Cardiac muscle cell (in vitro differentiated cells and primary cell): ENCODE data around the gene DPYSL5. TPM values are rescaled to one million over a fixed set of nuclear protein-coding genes. Genes with fewer than 3 reads are reported as not detected.

Experiments used
- DNase-seq, 2 donors: peaks; one replicate each; pipeline versions ENCODE4 v3.0.0 to v3.0.0-alpha.2; 2010 to 2017; ENCODE audit warnings: low read depth in 1 of 2, low spot score in 1 of 2
- H3K27ac ChIP-seq: fragments of 200-600 bp; sonication (generic); 2 replicates; pipeline ENCODE4 v1.5.1; 2016
- H3K27me3 ChIP-seq: fragments of 200-600 bp; sonication (generic); 2 replicates; pipeline ENCODE4 v1.6.0; 2016; ENCODE audit warnings: control low read depth
- H3K36me3 ChIP-seq: fragments of 200-600 bp; sonication (generic); 2 replicates; pipeline ENCODE4 v1.5.1; 2016; ENCODE audit warnings: control low read depth
- H3K4me1 ChIP-seq: fragments of 200-600 bp; sonication (generic); 2 replicates; pipeline ENCODE4 v1.8.1; 2017; ENCODE audit warnings: low read depth, mild to moderate bottlenecking, mixed run types
- H3K4me3 ChIP-seq: fragments of 200-600 bp; sonication (generic); 2 replicates; pipeline ENCODE4 v1.5.1; 2016; ENCODE audit warnings: mild to moderate bottlenecking
- H3K9me3 ChIP-seq: fragments of 200-600 bp; sonication (generic); 2 replicates; pipeline ENCODE4 v1.5.1; 2017; ENCODE audit warnings: low read depth, mild to moderate bottlenecking, control low read depth
- CTCF ChIP-seq: IDR thresholded peaks from 2 replicates; pipeline ENCODE4 v1.5.1; 2012; ENCODE audit warnings: low read depth, mild to moderate bottlenecking, low read length
- polyA plus RNA-seq: library from polyadenylated mRNA; unstranded; fragments of >200 nt; fragmentation: Nextera tagmentation; extraction: Ambion mirVana; gene quantifications from 2 replicates; pipeline ENCODE4 v1.2.1, GENCODE V29; 2016
- total RNA-seq: library from RNA; depleted of rRNA; stranded (reverse); fragments of >200 nt; gene quantifications from 2 replicates; pipeline ENCODE4 v1.2.3, GENCODE V29; 2016

The DPYSL5 gene
- total and polyA plus RNA-seq, 2 experiments from 2014 or later = 4.1 to 5.6 TPM

- peak; percentile 29 for TF ChIP-seq CTCF
- Histone ChIP-seq H3K27me3 (peaks cover 28% of the 10 kb centered on the region), H3K27ac (no peak overlapping the region), H3K4me1 (no peaks in the 10 kb centered on the region), H3K36me3 (no peaks in the 10 kb centered on the region), H3K4me3 (no peak overlapping the region), H3K9me3 (no peaks in the 10 kb centered on the region)
- DNase-seq = peak; percentile 50 to 70
These were observed 9.6 kb upstream of the DPYSL5 start for GRCh38 chr2:26838121-26838906.

- Histone ChIP-seq H3K4me1 (no peaks in the 10 kb centered on the region), H3K9me3 (no peaks in the 10 kb centered on the region), H3K27me3 (peaks cover 35% of the 10 kb centered on the region), H3K4me3 (no peak overlapping the region), H3K27ac (no peak overlapping the region), H3K36me3 (no peaks in the 10 kb centered on the region)
- TF ChIP-seq CTCF = no peak
- no peak for DNase-seq
These were observed 6.9 kb upstream of the DPYSL5 start for GRCh38 chr2:26840937-26841610.

GRCh38 chr2:26843041-26843440, 4.9 kb upstream of the DPYSL5 start:
- Histone ChIP-seq H3K9me3 (no peaks in the 10 kb centered on the region), H3K36me3 (no peaks in the 10 kb centered on the region), H3K4me1 (no peaks in the 10 kb centered on the region), H3K27ac (no peak overlapping the region), H3K27me3 (peaks cover 52% of the 10 kb centered on the region), H3K4me3 (no peak overlapping the region)
- TF ChIP-seq CTCF = no peak
- no peak for DNase-seq

- Histone ChIP-seq H3K4me1 (no peaks in the 10 kb centered on the region), H3K4me3 (no peak overlapping the region), H3K27ac (no peak overlapping the region), H3K36me3 (no peaks in the 10 kb centered on the region), H3K27me3 (peaks cover 68% of the 10 kb centered on the region), H3K9me3 (no peaks in the 10 kb centered on the region)
- no peak for TF ChIP-seq CTCF
- DNase-seq = no peak
These were observed 2.9 kb upstream of the DPYSL5 start for GRCh38 chr2:26845021-26845420.

- peak overlapping the region; percentile 71 for H3K4me3 ChIP-seq
These were observed 1.3 kb upstream of the DPYSL5 start for GRCh38 chr2:26846334-26847306.

More at GRCh38 chr2:26846334-26847306, 1.3 kb upstream of the DPYSL5 start:
- H3K9me3 ChIP-seq = no peaks in the 10 kb centered on the region
- H3K27ac ChIP-seq = no peak overlapping the region
- no peaks in the 10 kb centered on the region for H3K36me3 ChIP-seq
- TF ChIP-seq CTCF = peak; percentile 75
- DNase-seq = peak; percentile 84 to 91
- H3K27me3 ChIP-seq = peaks cover 74% of the 10 kb centered on the region
- no peaks in the 10 kb centered on the region for H3K4me1 ChIP-seq
